Embryonic facial prominence (tissue), 1 donor: ENCODE results near the gene ABR.
"Not testable (repeated sequence)": the region's sequence is repeated elsewhere in the genome, so short reads cannot be mapped to it uniquely, and the experiment has no call there.

Experiments used
- DNase-seq: peaks from one replicate; pipeline ENCODE4 v3.0.0-alpha.2; 2016; ENCODE audit errors: extremely low spot score

Gene ABR

DNA sequence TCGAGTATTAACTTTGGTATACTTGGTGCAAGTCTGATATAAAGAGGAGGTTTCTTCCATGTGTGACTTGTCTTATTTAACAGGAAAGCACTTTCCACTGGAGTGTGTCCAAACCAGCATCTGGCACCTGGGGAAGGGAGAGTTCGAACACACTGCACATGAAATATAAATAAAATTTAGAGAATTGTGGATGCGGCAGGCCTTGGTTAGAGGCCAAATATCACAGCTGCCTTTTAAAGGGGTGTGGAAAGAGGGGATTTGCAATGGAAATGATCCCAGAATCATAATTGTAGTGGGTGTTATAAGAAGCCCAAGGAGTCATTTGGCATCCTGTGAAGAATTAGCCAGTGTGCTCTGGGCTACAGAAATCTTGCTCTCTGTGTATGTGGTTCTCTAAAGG, 195.9 kb downstream of the ABR start:
- DNase-seq: no peak

DNA sequence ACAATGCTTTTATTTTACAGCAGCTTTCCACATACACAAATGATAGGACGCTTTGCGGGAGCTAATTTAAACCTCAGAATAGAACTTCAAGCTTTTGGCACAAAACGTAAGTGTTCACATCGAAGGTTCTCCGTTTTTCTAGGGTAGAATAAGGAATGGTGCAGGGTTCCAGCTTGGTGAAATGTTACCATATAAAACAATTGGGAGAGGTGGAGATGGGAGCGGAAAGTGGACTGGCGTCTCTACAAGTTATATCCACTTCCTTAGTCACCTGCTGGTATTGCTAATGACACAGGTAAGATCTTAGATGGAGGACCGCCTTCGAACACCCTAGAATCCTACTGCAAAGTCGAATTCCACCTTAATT, 198.5 kb downstream of the ABR start:
- no peak for DNase-seq

DNA sequence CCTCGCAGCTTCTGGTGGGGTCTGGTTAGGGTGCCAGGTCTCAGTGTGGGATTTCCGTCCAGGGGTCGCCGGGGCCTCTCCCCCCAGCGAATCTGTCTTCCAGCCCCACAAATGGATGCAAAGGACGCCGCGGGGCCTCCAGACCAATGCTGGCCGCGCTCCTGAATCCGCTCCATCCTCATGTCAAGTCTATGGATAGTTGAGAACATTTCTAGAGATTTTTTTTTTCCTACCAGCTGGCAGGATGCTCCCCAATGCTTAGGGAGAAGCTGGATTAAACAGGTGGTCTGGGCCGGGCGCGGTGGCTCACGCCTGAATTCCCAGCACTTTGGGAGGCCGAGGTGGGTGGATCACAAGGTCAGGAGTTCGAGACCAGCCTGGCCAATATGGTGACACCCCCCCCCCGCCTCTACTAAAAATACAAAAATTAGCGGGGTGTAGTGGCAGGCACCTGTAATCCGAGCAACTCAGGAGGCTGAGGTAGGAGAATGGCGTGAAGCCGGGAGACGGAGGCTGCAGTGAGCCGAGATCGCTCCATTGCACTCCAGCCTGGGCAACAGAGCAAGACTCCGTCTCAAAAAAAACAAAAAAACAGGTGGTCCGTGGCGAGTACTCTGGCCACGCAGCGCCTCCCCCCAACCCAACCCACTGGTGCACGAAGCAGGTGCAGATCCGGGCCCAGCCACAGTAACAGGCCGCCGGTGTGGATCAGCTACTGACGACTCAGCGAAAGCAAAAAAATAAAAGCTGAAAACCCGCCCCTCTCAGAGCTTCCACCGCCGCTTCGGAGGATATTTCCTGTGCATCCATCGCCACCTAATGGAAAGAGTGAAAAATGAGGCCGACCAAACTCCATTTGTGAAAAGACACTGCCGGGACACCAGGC, 199.1 kb downstream of the ABR start:
- DNase-seq: peak; percentile 75

DNA sequence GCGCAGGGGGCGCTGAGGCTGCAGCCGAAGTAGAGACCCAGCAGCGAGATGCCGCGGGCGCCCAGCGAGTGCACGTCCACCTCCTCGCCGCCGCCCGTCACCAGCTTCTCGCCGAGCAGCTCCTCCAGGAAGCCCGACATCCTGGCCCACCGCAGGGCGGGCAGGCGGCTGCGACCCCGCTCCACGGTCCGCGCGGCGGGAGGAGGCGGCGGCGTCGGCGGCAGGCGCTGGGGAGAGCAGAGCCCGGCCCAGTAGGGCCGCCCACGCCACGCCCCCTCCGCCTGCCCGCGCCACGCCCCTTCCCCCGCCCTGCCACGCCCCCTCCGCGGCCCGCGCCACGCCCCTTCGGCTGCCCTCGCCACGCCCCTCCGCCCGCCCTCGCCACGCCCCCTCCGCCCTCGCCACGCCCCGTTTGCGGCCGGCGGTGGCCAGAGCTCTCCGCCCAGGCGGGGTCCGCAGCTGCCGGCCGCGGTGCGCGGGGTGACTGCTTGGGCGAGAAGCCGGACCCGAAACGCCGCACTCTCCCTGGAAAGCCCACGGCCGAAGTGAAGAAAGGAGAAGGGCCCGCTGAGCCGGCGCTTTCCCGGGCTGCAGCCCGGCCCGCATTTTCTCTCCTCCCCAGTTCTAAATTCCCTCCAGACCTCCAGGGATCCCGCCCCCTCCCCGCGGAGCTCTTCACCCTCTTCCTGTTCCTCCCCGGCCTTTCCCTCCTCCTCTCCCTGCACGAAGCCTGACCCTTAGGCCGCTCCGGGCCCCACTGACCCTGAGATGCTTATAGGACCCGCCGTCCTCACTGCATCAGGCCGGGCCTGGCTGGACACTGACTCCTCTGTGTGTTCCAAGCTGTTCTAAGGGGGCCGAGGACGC, 200.0 kb downstream of the ABR start, which contains the start of gene NXN:
Gene NXN (minus strand): TSS at position 238 of the 867 bp plus-strand sequence.
- peak; percentile 64 for DNase-seq

DNA sequence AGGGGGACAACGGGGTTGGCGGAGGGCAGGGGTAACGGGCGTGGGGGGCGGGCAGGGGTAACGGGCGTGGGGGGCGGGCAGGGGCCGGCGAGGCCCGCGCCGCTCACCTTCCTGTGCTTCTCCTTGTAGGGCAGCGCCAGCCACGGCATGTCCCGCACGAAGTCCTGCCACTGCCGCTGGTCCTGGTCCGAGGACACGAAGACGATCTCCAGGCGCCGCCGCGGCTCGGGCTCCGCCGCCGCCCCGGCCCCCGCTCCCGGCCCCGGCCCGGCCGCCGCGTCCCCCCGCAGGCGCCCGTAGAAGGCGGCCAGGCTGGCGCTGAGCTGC, 200.6 kb downstream of the ABR start:
- no peak for DNase-seq

DNA sequence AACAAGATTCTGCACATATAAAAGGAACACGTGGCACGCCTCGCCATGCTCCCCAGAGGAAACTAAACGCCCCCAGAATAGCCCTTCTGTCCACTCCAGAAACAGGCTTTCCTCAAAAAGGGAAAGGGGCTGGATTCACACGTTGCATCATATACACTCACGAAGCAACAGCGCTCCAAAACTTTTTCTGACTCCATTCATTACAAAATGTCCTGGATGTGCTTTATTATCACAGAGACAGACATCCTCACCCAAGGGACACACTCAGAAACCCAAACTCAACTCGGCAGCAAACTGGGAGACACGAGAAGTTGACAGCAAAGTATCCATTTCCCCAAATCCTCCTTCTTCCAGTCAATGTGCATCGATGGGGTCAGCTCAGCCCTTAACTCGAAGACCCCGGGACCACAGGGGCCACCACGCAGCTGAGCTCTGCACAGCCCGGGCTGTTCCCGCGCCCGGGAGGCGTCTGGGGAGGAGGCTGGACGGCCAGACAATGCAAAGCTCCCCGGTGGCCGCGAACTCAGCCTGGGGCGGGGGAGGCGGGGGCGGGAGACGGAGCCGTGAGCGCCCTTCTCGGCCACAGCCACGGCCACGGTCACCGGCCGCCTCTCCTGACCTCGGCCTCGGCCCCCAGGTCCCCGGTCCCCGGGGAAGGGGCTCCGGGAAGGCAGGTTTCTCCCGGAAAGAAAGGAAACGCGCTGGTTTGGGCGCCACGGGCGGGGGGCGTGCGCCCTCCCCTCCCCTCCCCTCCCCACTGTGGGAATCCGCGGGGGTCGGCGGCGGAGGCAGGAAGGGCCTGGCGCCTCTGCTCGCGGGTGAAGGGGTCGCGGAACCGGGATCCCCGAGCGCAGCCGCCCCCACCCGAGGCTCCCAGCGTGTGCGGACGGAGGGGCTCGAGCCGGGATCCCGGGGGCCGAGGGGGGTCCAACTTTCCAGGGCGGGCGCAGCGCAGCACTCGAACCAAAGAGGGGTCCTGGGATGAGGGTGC, 201.4 kb downstream of the ABR start:
- no peak for DNase-seq

DNA sequence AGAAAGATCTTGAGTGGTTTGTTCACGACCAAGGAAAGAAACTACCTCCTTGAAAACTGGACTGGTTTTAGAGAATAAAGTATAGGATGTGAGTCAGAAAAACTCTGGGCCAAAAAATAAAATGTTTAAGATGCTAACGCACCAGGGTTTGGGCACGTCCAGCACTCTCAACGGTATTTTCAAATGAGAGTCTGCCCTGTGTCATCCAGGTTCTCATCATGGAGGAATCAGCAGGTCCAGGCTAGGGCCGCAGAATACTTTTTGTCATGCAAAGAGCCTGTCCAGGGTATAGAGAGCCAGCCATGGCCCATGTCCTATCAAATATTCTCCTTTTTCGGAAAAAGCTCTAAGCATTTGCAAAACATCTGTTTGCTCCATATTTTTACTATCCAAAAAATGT, 202.6 kb downstream of the ABR start:
- DNase-seq: no peak

DNA sequence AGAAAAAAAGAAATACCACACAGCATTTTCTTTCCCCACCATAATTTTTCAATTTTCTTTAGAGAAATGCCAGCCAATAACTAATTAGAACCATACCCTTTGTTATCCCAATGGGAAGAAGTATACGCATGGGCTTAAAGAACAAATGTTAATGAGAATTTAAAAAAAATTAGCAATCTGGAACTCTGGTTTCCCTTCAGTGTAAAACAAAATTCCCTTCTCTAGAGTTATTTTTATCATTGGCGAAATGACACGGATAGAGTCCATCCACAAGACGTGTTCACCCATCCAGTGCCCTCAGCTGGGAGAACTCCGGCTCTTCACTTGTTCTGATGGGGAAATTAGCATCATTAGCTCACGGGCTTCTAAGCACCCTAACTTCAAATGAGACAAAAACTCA, 203.5 kb downstream of the ABR start:
- DNase-seq: no peak

DNA sequence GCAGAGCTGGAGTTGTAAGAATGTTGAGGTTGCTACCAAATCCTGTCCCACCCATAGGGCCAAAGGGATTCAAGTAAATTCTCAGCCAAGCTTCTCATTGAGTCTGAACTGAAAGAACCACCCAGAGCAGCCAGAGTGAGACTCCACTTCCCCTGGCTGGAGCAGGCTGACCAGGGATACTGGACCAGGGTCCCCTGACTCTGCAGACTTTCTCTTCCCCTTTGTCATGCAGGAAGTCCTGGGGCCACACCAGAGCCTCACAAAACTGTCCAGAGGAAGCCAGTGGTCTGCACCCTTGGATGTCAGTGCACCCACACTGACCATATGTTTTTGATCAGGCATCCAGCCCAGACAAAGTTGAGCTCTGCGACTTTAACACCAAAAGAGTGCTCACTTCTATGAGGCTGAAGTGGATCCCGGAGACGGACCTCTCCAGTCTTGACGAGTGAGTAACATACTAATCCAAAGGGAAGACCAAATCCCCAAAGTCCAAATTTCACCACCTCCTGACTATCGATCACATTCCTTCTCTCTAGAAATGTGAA, 204.3 kb downstream of the ABR start:
- DNase-seq: no peak

DNA sequence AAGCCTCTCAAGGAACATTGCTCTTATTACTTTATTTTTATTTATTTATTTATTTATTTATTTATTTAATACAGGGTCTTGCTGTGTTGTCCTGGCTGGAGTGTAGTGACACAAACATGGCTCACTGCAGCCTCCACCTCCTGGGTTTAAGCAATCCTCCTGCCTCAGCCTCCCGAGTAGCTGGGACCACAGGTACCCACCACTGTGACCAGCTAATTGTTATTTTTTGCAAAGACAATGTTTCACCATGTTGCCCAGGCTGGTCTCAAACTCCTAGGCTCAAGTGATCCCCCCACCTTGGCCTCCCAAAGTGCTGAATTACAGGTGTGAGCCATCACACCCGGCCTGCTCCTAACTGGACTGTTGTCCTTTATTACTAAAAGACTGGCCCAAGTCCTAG, 205.0 kb downstream of the ABR start:
- not testable (repeated sequence) for DNase-seq

DNA sequence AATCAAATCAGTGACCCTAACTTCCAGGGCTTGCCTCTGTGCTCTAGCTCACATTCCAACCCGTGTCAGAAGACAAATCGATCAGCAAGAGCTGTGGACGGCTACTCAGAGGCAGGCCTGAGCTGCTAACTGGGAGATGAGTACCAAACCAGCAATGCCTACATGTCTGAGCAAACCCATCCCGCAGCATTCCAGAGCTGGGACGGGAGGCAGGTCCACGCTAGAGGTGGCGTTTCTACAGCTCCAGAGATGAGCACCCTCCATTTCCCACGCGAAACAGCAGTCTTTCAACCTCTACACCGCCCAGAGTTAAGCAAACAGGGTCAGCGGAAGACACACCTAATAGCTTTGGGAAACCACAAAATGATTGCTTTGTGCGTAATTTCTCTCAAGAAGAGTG, 206.7 kb downstream of the ABR start:
- no peak for DNase-seq

DNA sequence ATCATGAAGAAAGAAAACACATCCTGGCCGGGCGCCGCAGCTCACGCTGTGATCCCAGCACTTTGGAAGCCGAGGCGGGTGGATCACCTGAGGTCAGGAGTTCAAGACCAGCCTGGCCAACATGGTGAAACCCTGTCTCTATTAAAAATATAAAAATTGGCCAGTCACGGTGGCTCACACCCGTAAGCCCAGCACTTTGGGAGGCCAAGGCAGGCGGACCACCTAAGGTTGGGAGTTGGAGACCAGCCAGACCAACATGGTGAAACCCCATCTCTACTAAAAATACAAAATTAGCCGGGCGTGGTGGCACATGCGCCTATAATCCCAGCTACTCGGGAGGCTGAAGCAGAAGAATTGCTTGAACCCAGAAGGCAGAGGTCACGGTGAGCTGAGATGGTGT, 207.9 kb downstream of the ABR start:
- not testable (repeated sequence) for DNase-seq

DNA sequence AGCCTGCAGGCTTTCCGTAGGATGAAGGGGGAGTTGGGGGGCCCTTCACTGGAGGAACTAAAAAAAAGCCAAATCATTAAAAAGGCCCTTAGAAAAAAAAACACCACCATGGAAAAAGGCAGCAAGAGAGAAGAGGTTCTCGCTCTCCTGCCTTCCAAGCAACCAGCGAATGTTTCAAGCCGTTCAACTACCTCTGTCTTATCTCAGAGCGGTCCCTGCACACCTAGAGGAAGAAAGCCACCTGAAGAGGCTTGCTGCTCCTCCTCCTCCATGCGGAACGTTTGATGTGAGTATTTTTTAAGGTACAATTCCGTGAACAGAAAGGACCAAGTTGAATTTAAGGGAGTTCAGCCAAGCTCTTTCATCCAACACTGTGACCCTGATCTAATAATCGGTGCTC, 209.4 kb downstream of the ABR start:
- no peak for DNase-seq

DNA sequence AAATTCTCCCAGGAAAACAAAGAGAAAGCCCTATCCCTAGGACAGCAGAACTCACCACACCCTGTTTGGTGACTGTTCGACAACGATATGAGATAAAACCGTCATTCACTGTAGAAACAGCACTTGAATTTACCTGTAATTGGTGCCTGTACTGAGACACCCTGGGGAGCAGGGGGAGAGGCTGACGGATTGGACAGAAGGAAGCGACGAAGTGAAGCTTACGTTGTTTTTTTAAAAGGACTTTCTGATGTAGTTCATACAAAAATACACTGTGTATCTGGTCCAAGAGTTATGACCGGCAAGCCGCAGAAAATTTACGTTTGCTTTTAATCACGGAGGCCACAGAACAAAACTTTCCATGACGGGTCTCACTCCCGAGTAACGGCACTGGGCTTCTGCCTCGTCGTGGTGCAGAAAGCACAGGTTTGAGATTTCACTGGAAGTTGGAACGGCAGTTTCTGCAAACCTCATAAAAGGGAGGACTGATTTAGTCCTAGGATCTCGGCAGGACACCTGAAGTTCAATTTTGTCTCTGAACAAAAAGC, 209.9 kb downstream of the ABR start:
- DNase-seq: no peak

DNA sequence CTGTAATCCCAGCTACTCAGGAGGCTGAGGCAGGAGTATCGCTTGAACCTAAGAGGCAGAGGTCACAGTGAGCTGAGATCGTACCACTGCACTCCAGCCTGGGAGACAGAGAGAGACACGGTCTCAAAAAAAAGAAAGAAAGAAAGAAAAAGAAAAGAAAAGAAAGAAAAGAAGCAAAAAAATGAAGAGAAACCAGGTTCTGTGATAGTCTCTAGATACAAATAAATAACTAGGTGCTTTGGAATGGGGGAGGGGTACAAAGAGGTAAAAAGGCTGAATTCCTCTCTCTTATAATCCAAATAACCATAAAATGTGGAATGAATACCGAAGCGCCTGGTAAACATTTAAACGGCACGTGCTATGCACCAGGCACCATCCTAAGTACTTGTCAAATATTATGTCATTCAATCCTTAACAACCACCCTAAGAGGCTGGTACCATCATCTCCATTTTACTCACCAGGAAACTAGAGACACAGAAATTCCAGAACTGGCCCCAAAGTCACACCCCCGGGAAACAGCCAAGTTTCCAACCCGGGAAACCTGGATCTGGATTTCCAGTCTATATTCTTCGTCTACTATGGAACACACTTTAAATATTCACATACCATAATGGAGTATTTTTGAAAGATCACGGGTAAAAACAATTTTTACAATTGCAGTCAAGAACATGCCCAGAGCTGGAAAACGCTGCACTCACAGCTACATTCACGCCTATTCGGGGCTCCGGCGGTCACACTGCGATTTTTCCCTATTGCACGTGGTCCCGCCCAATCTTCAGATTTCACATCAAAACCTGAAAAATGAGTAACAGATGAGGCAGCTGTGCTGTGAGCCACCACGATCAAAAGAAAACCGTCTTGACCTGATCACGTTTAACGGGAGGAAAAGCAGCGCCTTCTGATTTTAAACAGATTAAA, 210.7 kb downstream of the ABR start:
- DNase-seq: no peak

DNA sequence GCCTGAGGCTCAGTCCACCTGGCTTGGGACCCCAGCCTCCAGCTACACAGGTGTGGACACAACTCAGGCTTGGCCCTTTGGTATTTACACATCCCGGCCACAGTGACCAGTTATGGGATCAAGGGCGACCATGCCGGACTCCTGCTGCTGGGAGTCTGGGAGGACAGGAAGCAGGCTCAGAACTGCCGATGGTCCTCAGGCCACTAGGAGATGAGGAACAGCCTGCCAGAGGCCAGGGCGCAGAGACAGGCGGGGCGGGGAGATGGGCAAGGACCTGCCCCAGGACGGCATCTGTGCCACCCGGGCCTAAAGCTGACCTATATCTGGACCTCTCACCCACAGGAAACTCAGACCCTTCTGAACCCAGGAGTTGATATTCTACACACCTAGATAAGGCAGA, 212.7 kb downstream of the ABR start:
- no peak for DNase-seq

DNA sequence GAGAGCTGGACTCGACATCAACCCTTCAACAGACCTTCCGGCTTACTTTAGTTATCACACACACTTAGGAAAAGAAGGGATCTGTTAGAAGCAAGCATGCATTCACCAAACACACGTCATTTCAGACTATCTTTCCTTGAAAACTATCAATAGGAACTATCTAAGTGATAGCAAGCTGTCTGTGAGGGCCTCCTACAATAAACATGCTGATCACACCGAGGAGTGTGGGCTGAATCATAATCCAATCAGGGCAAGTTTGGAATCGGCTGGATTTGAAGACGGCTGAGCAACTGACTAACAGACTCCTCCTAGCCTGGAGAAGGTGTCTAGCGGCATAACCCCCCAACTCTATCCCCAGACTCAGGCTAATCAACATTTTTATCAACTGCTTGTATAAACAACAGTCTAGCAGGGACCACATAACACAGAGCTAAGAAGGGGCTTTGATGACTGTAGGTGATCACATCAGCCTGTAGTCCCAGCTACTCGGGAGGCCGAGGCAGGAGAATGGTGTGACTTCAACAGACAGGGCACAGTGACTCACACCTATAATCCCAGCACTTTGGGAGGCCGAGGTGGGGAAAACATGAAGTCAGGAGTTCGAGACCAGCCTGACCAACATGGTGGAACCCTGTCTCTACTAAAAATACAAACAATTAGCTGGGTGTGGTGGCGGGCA, 214.3 kb downstream of the ABR start:
- no peak for DNase-seq

DNA sequence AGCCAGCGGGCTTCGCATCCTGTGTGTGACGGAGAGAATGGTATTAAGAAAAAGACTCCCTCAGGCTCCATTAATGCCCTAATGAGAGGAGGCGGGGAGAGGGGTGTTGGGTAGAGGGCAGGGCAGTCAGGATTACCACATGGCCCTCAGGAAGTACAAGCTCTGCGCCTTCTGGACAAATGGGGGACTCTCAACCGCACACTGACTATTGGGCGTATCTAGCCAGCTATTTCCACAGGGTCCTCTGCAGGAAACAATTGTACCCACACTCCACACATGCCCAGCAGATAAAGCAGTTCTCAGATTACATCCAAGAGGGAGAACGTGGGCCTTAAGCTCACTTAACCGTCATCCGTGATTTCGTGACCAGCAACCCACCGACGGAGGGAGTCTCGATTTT, 214.9 kb downstream of the ABR start:
- DNase-seq: no peak

DNA sequence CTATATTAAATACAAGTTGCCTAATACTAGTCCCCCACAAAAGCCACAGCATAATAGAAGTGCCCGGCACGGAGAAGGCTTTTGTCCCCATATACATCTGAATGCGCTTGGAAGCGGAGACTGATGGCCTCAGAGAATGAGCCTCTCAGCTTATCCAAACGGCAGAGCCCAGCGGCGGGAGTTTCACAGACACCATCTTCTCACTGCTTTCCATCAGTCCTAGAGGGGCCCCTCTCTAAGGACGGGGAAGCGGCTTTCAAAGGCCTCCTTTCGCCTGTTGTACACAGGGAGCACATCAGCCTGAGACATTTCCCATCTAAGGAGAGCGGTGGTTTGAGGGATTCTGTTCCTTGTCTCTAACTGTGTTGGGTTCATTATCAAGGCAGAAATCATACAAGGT, 217.1 kb downstream of the ABR start:
- DNase-seq: no peak

DNA sequence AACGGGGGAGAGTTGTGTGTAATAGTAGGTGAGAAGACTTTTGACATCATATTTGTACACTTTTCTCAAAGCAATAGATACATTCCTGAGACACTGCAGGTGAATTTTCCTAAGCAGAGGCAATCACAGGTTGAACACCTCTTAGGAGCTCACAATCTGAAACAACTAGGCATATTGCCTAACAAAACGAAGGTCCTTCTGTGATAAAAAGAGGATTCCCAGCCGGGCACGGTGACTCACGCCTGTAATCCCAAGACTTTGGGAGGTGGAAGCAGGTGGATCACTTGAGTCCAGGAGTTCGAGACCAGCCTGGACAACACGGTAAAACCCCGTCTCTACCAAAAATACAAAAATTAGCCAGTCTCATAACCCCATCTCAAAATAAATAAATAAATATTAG, 217.6 kb downstream of the ABR start:
- DNase-seq: no peak
